CD4-positive, alpha-beta T cell (primary cell): ENCODE data around the gene NUDT8. TPM values are rescaled to one million over a fixed set of nuclear protein-coding genes. Genes with fewer than 3 reads are reported as not detected.

ENCODE experiments used
- ATAC-seq: fragments of 200-7000 bp; cut with Tn5 transposase; one replicate; pipeline ENCODE4 v1.10.0; 2022; ENCODE audit warnings: mild to moderate bottlenecking; ENCODE audit not compliant: poor library complexity
- CTCF ChIA-PET: fragments of 350-600 bp; sonication (Branson Sonifier 250); formaldehyde crosslinking; loops from one replicate; lab custom pipeline; 2021; ENCODE audit warnings: antibody characterized with exemption, inconsistent platforms; lab: Charles Lee
- POLR2A ChIA-PET: fragments of 350-600 bp; sonication (Branson Sonifier 250); formaldehyde crosslinking; loops from one replicate; lab custom pipeline; 2021; ENCODE audit warnings: antibody characterized with exemption, inconsistent platforms; lab: Charles Lee
- DNase-seq, 14 experiments: peaks; one replicate each; pipeline ENCODE4 v3.0.0-alpha.2; 2013 to 2020; ENCODE audit warnings: mixed read lengths in 2 of 14
- H3K27ac ChIP-seq, 2 donors: one replicate each; pipeline versions ENCODE4 v1.5.1 to v1.7.0; 2013; ENCODE audit warnings: low read length in 2 of 2, low read depth in 1 of 2, mild to moderate bottlenecking in 1 of 2
- H3K27me3 ChIP-seq, 2 experiments: 1 replicate in 1 of 2; 2 replicates in 1 of 2; pipeline versions ENCODE4 v1.6.1 to v1.7.0; 2013; ENCODE audit warnings: low read length in 2 of 2, control low read depth in 1 of 2, mild to moderate bottlenecking in 1 of 2, moderate library complexity in 1 of 2; ENCODE audit not compliant: insufficient read depth in 2 of 2, control insufficient read depth in 1 of 2
- H3K36me3 ChIP-seq: one replicate; pipeline ENCODE4 v1.6.1; 2013; ENCODE audit warnings: low read length, control low read depth; ENCODE audit not compliant: insufficient read depth
- H3K4me1 ChIP-seq: one replicate; pipeline ENCODE4 v1.6.1; 2013; ENCODE audit warnings: low read length, control low read depth; ENCODE audit not compliant: insufficient read depth
- H3K4me3 ChIP-seq: one replicate; pipeline ENCODE4 v1.5.1; 2013; ENCODE audit warnings: mild to moderate bottlenecking, low read length, moderate library complexity
- H3K9me3 ChIP-seq, 2 experiments: 1 replicate in 1 of 2; 2 replicates in 1 of 2; pipeline versions ENCODE4 v1.6.1 to v1.7.0; 2013; ENCODE audit warnings: low read length in 2 of 2, mild to moderate bottlenecking in 2 of 2, control low read depth in 1 of 2, moderate library complexity in 1 of 2; ENCODE audit not compliant: control insufficient read depth in 1 of 2, insufficient read depth in 1 of 2
- H3K27ac Mint-ChIP-seq: one replicate; pipeline ENCODE4 v1.8.0; 2020; ENCODE audit warnings: mixed read lengths
- H3K27me3 Mint-ChIP-seq: one replicate; pipeline ENCODE4 v1.8.0; 2021; ENCODE audit warnings: mixed read lengths
- H3K36me3 Mint-ChIP-seq: one replicate; pipeline ENCODE4 v1.8.0; 2021; ENCODE audit warnings: low read depth, mixed read lengths
- H3K4me1 Mint-ChIP-seq: one replicate; pipeline ENCODE4 v1.8.0; 2021; ENCODE audit warnings: low read depth, mixed read lengths
- H3K4me3 Mint-ChIP-seq: one replicate; pipeline ENCODE4 v1.8.0; 2020; ENCODE audit warnings: mild to moderate bottlenecking, mixed read lengths
- H3K9me3 Mint-ChIP-seq: one replicate; pipeline ENCODE4 v1.8.0; 2020; ENCODE audit warnings: mixed read lengths
- intact Hi-C, 2 experiments: fragments of 100-400 bp; cut with DNase I in 1 of 2; cut with micrococcal nuclease in 1 of 2; formaldehyde crosslinking; loops; one replicate each; pipeline versions ENCODE4 v1.15.1 to v1.9.0; 2023 to 2025; cut with DNase I, micrococcal nuclease
- total RNA-seq, 174 experiments: library from RNA in 2 of 174; stranded (reverse) in 2 of 174; gene quantifications; one replicate each; pipeline ENCODE4 v1.2.3 and lab custom pipeline; 2021 to 2026
- TF ChIP-seq, protein P1 (sequence below): fragments of 200-600 bp; IDR thresholded peaks from one replicate; pipeline ENCODE4 v1.8.0; 2022; ENCODE audit warnings: antibody characterized with exemption, mild to moderate bottlenecking

NUDT8 gene
- total RNA-seq, 2 experiments from 2014 or later, result 0.92 to 1.4 TPM

DNA sequence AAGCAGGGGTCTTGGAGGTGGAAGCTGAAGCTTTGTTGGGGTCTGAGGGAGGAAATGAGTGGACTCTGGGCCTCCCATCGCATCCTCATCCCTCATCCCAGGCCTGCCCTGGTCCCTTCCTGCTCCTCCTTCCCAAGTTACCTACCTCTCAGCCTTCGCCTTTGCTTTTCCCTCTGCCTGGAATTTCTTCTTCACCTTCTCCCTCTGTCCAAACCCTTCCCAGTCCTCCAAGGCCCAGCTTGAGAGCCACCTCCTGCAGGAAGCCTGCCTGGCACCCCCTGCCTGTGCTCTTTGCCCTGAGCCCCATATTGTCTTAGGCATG, 2.1 kb upstream of the NUDT8 start:
- Mint-ChIP-seq H3K9me3 (no peaks in the 10 kb centered on the region), H3K27me3 (no peaks in the 10 kb centered on the region), H3K4me1 (peaks cover 6% of the 10 kb centered on the region), H3K27ac (no peak overlapping the region), H3K36me3 (no peaks in the 10 kb centered on the region), H3K4me3 (peak overlapping the region; percentile 84)
- Histone ChIP-seq H3K4me3 (no peak overlapping the region), H3K27me3 (no peaks in the 10 kb centered on the region), H3K27ac (no peak overlapping the region), H3K4me1 (peaks cover 22% of the 10 kb centered on the region), H3K9me3 (no peaks in the 10 kb centered on the region), H3K36me3 (no peaks in the 10 kb centered on the region)
- ChIA-PET CTCF (no interaction called here), POLR2A (interaction anchor here (4.5 kb wide), 1 partner anchor 48 kb away, joined by 16 read pairs; the partner anchor contains the start of gene GSTP1)
- TF ChIP-seq, protein P1, sequence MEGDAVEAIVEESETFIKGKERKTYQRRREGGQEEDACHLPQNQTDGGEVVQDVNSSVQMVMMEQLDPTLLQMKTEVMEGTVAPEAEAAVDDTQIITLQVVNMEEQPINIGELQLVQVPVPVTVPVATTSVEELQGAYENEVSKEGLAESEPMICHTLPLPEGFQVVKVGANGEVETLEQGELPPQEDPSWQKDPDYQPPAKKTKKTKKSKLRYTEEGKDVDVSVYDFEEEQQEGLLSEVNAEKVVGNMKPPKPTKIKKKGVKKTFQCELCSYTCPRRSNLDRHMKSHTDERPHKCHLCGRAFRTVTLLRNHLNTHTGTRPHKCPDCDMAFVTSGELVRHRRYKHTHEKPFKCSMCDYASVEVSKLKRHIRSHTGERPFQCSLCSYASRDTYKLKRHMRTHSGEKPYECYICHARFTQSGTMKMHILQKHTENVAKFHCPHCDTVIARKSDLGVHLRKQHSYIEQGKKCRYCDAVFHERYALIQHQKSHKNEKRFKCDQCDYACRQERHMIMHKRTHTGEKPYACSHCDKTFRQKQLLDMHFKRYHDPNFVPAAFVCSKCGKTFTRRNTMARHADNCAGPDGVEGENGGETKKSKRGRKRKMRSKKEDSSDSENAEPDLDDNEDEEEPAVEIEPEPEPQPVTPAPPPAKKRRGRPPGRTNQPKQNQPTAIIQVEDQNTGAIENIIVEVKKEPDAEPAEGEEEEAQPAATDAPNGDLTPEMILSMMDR, result no peak
- ATAC-seq, result no peak
- intact Hi-C loops, result loop anchor here in 1 of 2 experiments (2.0 kb wide), 1 partner anchor 173 kb away; no protein-coding TSS in a partner anchor
- no peak for DNase-seq

DNA sequence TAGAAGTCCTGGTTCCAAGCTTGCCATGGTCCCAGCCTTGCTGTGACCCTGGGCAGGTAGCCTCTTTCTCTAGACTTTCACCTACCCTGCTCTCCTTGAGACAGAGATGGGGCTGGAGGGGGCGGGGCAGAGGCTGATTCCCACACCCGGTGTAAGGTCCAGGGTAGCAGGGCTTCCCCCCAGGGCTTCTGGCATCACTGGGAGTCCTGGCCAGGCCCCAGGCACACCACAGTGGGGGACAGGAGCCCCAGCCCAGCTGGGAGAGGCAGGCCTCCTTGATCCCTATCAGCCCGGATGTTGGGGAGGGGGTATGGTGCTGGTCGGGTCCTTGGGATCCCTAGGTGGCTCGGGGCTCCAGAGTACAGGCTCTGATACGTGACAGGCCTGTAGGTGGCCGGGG, 1.7 kb upstream of the NUDT8 start:
- POLR2A ChIA-PET, result interaction anchor here (3.0 to 4.5 kb wide), 2 partner anchors 17 to 48 kb away, joined by 16 to 27 read pairs; partner anchors contain the start of gene GSTP1
- ATAC-seq, result no peak
- peaks cover 22% of the 10 kb centered on the region for H3K4me1 ChIP-seq
- Mint-ChIP-seq H3K4me3 (peak overlapping the region; percentile 94), H3K4me1 (peaks cover 6% of the 10 kb centered on the region), H3K27me3 (no peaks in the 10 kb centered on the region), H3K9me3 (no peaks in the 10 kb centered on the region), H3K27ac (peak overlapping the region; percentile 89), H3K36me3 (no peaks in the 10 kb centered on the region)
- no peaks in the 10 kb centered on the region for H3K36me3 ChIP-seq
- H3K9me3 ChIP-seq, result no peaks in the 10 kb centered on the region
- TF ChIP-seq, protein P1, result no peak
- peak in 2 of 14 experiments; percentile 33 to 37 for DNase-seq
- intact Hi-C loops, result loop anchor here in 1 of 2 experiments (2.0 kb wide), 1 partner anchor 173 kb away; no protein-coding TSS in a partner anchor
- H3K27ac ChIP-seq, result no peak overlapping the region
- CTCF ChIA-PET, result interaction anchor here (3.1 to 3.7 kb wide), 2 partner anchors 17 to 28 kb away, joined by 28 to 38 read pairs; no protein-coding TSS in a partner anchor
- H3K27me3 ChIP-seq, result no peaks in the 10 kb centered on the region
- no peak overlapping the region for H3K4me3 ChIP-seq

DNA sequence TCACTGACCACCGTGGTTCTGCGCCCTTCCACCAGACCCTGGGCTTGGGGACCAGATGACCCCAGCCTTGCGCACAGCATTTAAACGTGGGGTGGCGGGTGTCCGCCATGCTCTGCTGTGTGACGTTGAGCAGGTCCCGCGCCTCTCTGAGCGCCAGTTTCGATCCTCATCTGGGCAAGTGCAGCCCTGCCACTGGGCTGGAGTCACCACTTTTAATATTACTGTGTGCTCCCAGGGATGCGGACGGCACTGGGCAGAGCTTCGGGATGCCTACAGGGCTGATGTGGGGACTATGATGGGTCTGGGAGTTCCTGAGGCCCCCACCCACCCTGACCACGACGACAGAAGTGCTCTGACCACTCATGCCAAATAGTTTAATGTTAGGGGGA, 1.2 kb upstream of the NUDT8 start:
- Mint-ChIP-seq H3K4me1 (peaks cover 6% of the 10 kb centered on the region), H3K4me3 (peak overlapping the region; percentile 94), H3K27me3 (no peaks in the 10 kb centered on the region), H3K9me3 (no peaks in the 10 kb centered on the region), H3K27ac (peak overlapping the region; percentile 89), H3K36me3 (no peaks in the 10 kb centered on the region)
- no peaks in the 10 kb centered on the region for H3K27me3 ChIP-seq
- intact Hi-C loops, result loop anchor here (1.0 to 2.0 kb wide), 2 partner anchors 17 to 174 kb away; no protein-coding TSS in a partner anchor
- H3K4me3 ChIP-seq, result peak overlapping the region; percentile 90
- DNase-seq (peak in 1 of 14 experiments; percentile 38), ATAC-seq (no peak)
- ChIA-PET CTCF (interaction anchor here (3.1 to 3.7 kb wide), 3 partner anchors 17 to 28 kb away, joined by 15 to 38 read pairs (median 28); no protein-coding TSS in a partner anchor), POLR2A (interaction anchor here (1.4 to 4.5 kb wide), 7 partner anchors 9 to 47 kb away, joined by 4 to 51 read pairs (median 16); partner anchors contain the start of genes ACY3 and GSTP1)
- H3K9me3 ChIP-seq, result no peaks in the 10 kb centered on the region
- peak overlapping the region; percentile 61 to 92 for H3K27ac ChIP-seq
- H3K4me1 ChIP-seq, result peaks cover 22% of the 10 kb centered on the region
- TF ChIP-seq, protein P1, result peak; percentile 55
- no peaks in the 10 kb centered on the region for H3K36me3 ChIP-seq
